ENCODE measurements around the gene DIP2C. TPM values are rescaled to one million over a fixed set of nuclear protein-coding genes. Genes with fewer than 3 reads are reported as not detected.
"Not testable (repeated sequence)": the region's sequence is repeated elsewhere in the genome, so short reads cannot be mapped to it uniquely, and the experiment has no call there.

Gene DIP2C
- polyA plus RNA-seq, 3 donors = 0.11 TPM; not detected in 2

DNA sequence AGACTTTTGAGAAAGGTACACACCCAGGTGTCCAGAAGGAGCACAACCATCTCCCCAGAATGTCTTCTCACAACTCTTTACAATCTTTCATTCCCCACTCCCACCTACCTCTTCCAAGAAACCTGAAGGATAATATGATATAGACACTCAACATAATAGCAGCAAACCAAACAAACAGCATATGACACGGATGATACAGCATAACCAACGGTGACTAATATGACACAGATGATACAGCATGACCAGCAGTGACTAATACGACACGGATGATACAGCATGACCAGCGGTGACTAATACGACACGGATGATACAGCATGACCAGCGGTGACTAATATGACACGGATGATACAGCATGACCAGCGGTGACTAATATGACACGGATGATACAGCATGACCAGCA lies 264.7 kb downstream of the DIP2C start:
- intact Hi-C loops (cut with micrococcal nuclease); H3K27me3 Mint-ChIP-seq (ENCODE audit: low read depth in 3 of 3); H4K20me1 ChIP-seq (ENCODE audit: insufficient read depth, low read length); H3K27me3 ChIP-seq (ENCODE audit: control insufficient read depth in 2 of 2, insufficient read depth in 2 of 2, low read length in 2 of 2); H3K36me3 ChIP-seq (replicated peaks in 1 of 2; ENCODE audit: control insufficient read depth in 1 of 2, insufficient read depth in 2 of 2, low read length in 2 of 2); H3K9ac ChIP-seq (ENCODE audit: insufficient read depth, low read length, poor library complexity, severe bottlenecking); H3K4me3 Mint-ChIP-seq; H3K4me1 ChIP-seq (ENCODE audit: control insufficient read depth in 1 of 2, insufficient read depth in 2 of 2, low read length in 2 of 2); H3K9me3 Mint-ChIP-seq; DNase-seq; H3K4me3 ChIP-seq (replicated peaks in 1 of 3; ENCODE audit: low read depth in 2 of 3, low read length in 3 of 3); H3K27ac ChIP-seq (ENCODE audit: low read depth in 1 of 2, low read length in 2 of 2); H3K4me1 Mint-ChIP-seq; H3K36me3 Mint-ChIP-seq; H2AFZ ChIP-seq (ENCODE audit: insufficient read depth, low read depth, low read length, poor library complexity, severe bottlenecking); H3K9me3 ChIP-seq (replicated peaks in 1 of 2; ENCODE audit: control insufficient read depth in 1 of 2, insufficient read depth in 1 of 2, low read length in 2 of 2); H3K27ac Mint-ChIP-seq; H3K79me2 ChIP-seq (ENCODE audit: insufficient read depth, low read length); H3K4me2 ChIP-seq (replicated peaks; ENCODE audit: extremely low read depth, low read length, poor library complexity, severe bottlenecking): not testable (repeated sequence)
- WGBS (ENCODE audit: insufficient coverage) = 100% methylated on average over 2 of the region's 11 CpGs

- Mint-ChIP-seq H3K27ac (no peak overlapping the region), H3K9me3 (peaks cover 0 to 7% (median 2%) of the 10 kb centered on the region in 7 donors), H3K27me3 (ENCODE audit: low read depth in 3 of 3) (peaks cover 0 to 3% (median 2%) of the 10 kb centered on the region in 3 donors), H3K36me3 (no peaks in the 10 kb centered on the region), H3K4me1 (no peaks in the 10 kb centered on the region), H3K4me3 (no peak overlapping the region)
- Histone ChIP-seq H3K36me3 (replicated peaks in 1 of 2; ENCODE audit: control insufficient read depth in 1 of 2, insufficient read depth in 2 of 2, low read length in 2 of 2) (no peaks in the 10 kb centered on the region), H3K79me2 (ENCODE audit: insufficient read depth, low read length) (no peaks in the 10 kb centered on the region), H3K27me3 (ENCODE audit: control insufficient read depth in 2 of 2, insufficient read depth in 2 of 2, low read length in 2 of 2) (peaks cover 0 to 2% of the 10 kb centered on the region in 2 donors), H3K9me3 (replicated peaks in 1 of 2; ENCODE audit: control insufficient read depth in 1 of 2, insufficient read depth in 1 of 2, low read length in 2 of 2) (no peaks in the 10 kb centered on the region), H3K9ac (ENCODE audit: insufficient read depth, low read length, poor library complexity, severe bottlenecking) (no peak overlapping the region), H3K4me3 (replicated peaks in 1 of 3; ENCODE audit: low read depth in 2 of 3, low read length in 3 of 3) (no peak overlapping the region), H3K4me1 (ENCODE audit: control insufficient read depth in 1 of 2, insufficient read depth in 2 of 2, low read length in 2 of 2) (no peaks in the 10 kb centered on the region), H3K4me2 (replicated peaks; ENCODE audit: extremely low read depth, low read length, poor library complexity, severe bottlenecking) (no peak overlapping the region), H2AFZ (ENCODE audit: insufficient read depth, low read depth, low read length, poor library complexity, severe bottlenecking) (no peak overlapping the region), H4K20me1 (ENCODE audit: insufficient read depth, low read length) (no peaks in the 10 kb centered on the region), H3K27ac (ENCODE audit: low read depth in 1 of 2, low read length in 2 of 2) (no peak overlapping the region)
- intact Hi-C loops (cut with micrococcal nuclease) = no loop called here
- TF ChIP-seq, protein P1, sequence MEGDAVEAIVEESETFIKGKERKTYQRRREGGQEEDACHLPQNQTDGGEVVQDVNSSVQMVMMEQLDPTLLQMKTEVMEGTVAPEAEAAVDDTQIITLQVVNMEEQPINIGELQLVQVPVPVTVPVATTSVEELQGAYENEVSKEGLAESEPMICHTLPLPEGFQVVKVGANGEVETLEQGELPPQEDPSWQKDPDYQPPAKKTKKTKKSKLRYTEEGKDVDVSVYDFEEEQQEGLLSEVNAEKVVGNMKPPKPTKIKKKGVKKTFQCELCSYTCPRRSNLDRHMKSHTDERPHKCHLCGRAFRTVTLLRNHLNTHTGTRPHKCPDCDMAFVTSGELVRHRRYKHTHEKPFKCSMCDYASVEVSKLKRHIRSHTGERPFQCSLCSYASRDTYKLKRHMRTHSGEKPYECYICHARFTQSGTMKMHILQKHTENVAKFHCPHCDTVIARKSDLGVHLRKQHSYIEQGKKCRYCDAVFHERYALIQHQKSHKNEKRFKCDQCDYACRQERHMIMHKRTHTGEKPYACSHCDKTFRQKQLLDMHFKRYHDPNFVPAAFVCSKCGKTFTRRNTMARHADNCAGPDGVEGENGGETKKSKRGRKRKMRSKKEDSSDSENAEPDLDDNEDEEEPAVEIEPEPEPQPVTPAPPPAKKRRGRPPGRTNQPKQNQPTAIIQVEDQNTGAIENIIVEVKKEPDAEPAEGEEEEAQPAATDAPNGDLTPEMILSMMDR (IDR thresholded peaks at IDR 0.05) = no peak
- no peak for DNase-seq
- 91% methylated on average over 6 of the region's 7 CpGs for WGBS (ENCODE audit: insufficient coverage)
Measured at GRCh38 chr10:423178-423577, 266.3 kb downstream of the DIP2C start.

All from CD14-positive monocyte (primary cell).